Thyroid gland (tissue), 4 donors: ENCODE data around the gene NOP14.
"Not testable (repeated sequence)": the region's sequence is repeated elsewhere in the genome, so short reads cannot be mapped to it uniquely, and the experiment has no call there.

Experiments
- POLR2A ChIP-seq, 2 donors: fragments of 450-650 bp; IDR thresholded peaks; one replicate each; pipeline ENCODE4 v1.6.1; 2017; ENCODE audit warnings: antibody characterized with exemption in 2 of 2, mild to moderate bottlenecking in 2 of 2, moderate library complexity in 1 of 2
- TF ChIP-seq, protein P1 (sequence below), 6 experiments: fragments of 200-600 bp in 3 of 6; fragments of 450-650 bp in 3 of 6; sonication (generic) in 3 of 6; IDR thresholded peaks; one replicate each; pipeline ENCODE4 v1.5.1; 2016 to 2019; ENCODE audit warnings: antibody characterized with exemption in 6 of 6, mild to moderate bottlenecking in 2 of 6, inconsistent platforms in 1 of 6, moderate library complexity in 1 of 6

DNA sequence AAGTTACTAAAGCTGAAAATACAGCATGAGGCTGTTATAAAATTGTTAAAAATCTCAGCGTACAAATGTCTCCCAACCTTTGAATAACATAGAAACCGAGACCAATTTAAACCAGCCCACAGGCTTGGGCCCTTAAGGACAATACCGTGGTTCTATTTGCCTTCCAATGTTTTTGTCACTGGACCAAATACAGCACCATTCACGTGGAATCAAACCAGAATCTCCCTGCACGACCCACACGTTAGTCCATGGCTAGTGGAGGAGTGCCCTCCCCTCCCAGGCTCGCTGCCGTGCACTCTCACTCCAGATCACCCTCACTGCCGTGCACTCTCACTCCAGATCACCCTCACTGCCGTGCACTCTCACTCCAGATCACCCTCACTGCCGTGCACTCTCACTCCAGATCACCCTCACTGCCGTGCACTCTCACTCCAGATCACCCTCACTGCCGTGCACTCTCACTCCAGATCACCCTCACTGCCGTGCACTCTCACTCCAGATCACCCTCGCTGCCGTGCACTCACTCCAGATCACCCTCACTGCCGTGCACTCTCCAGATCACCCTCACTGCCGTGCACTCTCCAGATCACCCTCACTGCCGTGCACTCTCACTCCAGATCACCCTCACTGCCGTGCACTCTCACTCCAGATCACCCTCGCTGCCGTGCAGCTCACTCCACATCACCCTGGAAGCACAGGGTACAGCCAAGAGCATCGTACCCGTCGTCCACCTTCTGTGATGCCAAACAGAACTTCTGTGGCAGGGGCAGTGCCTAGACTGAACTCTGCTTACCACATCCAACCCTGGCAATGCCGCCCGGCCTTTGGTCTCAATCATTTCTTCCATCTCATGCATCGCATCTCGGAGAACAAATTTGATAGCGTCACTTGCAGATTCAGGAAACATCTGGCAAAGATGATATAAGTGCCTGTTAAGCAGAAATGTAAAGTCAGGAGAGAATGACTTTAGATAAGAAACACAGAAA, 17.3 kb downstream of the NOP14 start:
- TF ChIP-seq, protein P1, sequence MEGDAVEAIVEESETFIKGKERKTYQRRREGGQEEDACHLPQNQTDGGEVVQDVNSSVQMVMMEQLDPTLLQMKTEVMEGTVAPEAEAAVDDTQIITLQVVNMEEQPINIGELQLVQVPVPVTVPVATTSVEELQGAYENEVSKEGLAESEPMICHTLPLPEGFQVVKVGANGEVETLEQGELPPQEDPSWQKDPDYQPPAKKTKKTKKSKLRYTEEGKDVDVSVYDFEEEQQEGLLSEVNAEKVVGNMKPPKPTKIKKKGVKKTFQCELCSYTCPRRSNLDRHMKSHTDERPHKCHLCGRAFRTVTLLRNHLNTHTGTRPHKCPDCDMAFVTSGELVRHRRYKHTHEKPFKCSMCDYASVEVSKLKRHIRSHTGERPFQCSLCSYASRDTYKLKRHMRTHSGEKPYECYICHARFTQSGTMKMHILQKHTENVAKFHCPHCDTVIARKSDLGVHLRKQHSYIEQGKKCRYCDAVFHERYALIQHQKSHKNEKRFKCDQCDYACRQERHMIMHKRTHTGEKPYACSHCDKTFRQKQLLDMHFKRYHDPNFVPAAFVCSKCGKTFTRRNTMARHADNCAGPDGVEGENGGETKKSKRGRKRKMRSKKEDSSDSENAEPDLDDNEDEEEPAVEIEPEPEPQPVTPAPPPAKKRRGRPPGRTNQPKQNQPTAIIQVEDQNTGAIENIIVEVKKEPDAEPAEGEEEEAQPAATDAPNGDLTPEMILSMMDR (IDR thresholded peaks at IDR 0.05) = not testable (repeated sequence)
- not testable (repeated sequence) for TF ChIP-seq POLR2A (IDR thresholded peaks at IDR 0.05)
